ENCODE results near the gene TMPRSS9.

Gene TMPRSS9

DNA sequence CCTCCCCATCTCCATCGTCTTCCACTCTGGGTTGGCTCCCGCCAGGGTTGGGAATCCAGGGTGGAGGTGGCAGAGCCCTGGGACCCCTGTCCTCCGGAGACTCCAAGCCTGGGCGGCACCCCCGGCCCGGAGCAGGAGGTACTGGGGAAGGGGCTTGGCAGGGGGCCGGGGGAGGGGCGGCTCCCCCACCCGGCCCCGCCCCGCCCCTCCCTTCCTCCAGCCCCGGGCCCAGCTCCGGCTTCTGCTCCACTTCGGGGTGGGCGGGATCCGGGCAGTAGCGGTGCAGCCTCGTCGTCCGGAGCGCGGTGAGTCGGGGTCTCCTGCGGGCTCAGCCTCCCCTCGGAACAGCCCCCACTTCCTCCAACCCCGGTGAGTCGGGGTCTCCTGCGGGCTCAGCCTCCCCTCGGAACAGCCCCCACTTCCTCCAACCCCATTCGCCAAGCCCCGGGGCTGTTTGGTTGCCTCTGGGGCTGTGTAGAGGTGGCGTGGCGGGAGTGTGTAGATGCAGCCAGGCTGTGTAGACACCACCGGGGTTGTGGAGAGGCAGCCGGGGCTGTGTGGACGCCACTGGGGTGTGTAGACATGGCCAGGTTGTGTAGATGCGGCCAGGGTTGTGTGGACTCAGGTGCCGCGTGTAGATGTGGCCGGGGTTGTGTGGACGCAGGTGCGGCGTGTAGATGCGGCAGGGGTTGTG lies at the start of gene TMPRSS9:
Gene TMPRSS9 (plus strand): TSS at position 274 of the 694 bp plus-strand sequence. CDS start 29,521 bp downstream, outside the sequence.
- DNase-seq: no peak

DNA sequence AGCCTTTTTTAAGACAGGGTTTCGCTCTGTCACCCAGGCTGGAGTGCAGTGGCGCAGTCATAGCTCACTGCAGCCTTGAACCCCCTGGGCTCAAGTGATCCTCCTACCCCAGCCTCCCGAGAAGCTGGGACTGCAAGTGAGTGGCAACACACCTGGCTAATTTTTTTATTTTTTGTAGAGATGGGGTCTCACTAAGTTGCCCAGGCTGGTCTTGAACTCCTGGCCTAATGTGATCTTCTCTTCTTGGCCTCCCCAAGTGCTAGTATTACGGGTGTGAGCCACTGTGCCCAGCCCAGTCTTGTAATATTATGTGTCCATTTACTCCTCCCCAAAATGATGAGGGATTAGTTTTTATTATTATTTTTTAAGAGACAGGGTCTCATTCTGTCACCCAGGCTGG lies 49.0 kb upstream of the TMPRSS9 start:
- DNase-seq: no peak

DNA sequence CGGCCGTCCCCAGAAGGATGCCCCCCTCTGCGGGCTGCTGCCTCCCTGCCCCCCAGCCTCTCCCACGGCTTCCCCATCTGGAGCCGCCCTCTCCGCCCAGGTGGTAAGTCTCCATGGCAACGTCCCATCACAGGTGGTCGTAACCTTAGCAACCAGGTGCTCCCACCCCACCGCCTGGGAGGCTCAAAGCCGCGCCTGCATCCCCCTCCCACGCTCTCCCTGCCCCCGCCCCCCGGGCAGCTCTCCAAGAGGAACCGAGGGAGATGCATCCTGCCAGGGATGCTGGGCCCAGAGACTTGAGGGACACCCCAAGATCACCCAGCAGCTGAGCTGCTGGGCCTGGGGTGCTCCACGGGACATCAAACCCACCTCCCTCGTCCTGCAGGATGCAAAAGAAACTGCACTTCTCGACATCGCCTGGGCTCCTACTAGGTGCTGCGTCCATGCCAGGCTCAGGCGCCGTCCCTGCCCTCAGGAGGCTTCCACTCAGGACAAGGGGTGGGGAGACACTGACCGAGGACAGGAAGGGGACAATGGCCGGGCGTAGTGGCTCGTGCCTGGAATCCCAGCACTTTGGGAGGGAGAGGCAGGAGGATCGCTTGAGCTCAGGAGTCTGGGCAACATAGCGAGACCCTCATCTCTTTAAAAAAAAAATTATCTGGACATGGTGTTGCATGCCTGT lies 47.1 kb upstream of the TMPRSS9 start:
- no peak for DNase-seq

DNA sequence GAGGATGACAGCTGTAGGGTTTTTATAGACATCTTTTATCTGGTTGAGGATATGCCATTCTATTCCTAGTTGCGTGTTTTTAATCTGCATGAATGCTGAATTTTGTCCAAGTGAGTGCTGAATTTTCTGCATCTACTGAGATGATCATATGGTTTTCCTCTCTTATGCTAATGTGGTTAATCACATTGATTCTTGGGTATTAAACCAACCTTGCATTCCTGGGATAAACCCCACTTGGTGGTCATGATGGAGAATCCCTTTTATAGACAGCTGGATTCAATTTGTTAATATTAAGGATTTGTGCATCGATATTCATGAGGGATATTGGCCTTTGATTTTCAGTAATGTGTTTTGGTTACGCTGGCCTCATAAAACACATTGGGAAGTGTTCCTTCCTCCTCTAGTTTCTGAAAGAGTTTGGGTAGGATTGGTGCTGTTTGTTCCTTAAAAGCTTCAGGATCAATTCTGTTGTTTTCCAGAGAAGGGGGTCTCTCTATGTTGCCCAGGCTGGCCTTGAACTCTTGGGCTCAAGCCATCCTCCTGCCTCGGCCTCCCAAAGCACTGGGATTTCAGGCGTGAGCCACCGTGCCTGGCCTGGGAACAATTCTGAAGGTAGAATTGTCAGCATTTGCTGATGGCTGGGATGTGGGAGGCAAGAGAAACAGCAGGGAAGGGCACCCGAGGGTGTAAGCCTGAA lies 44.8 kb upstream of the TMPRSS9 start:
- DNase-seq: peak; percentile 2

DNA sequence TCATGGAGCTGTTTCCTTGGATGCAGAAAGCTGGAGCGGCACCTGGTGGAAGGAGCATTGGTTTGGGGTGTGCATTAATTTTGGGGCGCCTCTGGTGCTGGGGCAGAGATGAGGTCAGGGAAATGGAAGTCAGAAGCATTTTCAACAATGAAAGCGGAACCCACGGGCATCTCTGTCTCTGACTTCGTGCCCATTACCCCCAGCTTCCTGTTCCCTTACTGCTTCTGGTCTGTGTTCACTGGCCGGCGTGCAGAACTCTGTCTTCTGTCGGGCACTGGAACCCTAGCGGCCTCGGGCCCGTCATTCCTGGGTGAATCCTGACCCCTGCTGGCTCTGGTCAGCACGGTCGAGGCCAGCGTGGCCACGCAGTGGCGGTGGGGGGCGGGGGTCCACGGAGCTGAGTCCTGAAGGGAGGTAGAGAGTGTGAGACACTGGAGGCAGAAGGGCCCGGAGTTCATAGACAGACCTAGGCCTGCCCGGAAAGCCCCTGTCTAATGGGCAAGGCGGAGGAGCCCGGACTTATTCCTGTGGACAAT lies 44.2 kb upstream of the TMPRSS9 start:
- DNase-seq: peak; percentile 53

DNA sequence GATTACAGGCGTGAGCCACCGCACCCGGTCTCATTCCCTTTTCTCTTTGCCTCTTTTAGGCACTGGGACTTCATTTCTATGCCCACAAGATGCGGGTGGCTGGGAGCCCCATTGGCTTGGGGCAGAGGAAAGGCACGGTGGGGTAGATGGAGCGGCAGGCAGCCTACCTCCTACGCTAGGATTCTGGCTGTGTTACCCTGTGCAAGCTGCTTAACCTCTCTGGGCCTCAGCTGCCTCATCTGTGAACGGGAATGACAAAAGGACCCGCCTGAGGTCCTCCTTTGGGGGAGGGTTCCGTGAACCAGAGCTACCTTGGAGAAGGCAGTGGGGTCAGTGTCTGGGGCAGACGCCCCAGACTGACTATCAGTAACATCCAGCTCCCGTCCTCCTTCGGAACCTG lies 42.8 kb upstream of the TMPRSS9 start:
- no peak for DNase-seq

DNA sequence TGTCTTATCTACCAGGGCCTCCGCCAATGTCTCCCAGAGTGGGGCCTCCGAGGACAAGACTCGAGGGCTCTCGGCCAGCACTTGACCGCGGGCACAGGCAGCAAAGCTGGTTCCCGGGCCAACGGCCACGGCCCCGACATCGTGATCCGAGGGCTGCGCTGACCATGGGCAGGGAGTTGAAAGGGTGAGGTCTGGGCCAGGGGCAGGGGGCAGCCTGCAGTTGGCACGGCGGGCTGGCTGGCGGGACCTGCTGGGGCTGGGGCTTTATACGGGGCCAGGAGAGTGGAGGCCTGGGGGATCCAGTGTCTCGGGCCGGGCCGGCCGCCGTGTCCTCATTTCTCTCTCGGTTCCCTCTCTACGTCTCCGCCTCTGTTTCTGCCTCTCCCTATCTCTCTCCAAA lies 42.3 kb upstream of the TMPRSS9 start:
- no peak for DNase-seq

DNA sequence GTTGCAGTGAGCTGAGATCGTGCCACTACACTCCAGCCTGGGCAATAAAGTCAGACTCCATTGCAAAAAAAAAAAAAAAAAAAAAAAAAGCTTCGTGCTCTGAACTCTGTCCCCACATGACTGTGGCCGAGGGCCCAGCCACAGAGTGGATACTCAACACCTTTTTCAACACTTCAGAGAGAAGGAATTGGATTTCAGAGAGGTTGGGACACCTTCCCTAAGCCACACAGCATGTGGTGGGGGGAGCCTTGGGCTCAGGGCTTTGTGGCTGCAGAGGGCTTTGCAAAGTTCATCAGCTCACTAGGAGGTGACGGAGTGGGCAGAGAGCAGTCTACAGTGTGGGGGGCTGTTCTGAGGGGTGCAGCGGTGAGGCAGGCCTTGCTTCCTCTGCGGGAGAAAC lies 41.1 kb upstream of the TMPRSS9 start:
- no peak for DNase-seq

DNA sequence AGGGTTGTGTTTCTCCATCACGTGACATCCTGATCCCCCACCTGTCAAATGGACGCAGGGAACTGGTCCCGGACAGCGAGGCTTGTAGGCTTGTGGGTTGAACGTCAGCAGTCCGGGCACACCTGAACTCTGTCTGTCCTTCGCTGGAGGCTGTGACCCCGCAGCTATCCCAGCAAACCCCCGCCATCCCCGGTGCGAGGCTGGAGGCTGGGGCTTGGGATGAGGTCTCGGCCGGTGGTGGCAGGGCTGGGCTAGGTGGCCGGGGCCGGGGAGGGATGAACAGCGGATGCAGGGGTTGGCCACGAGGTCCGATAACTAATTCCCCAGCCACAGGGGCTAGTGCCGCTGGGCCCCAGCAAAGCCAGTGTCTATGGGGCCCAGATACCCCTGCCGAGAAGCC lies 40.5 kb upstream of the TMPRSS9 start:
- no peak for DNase-seq

DNA sequence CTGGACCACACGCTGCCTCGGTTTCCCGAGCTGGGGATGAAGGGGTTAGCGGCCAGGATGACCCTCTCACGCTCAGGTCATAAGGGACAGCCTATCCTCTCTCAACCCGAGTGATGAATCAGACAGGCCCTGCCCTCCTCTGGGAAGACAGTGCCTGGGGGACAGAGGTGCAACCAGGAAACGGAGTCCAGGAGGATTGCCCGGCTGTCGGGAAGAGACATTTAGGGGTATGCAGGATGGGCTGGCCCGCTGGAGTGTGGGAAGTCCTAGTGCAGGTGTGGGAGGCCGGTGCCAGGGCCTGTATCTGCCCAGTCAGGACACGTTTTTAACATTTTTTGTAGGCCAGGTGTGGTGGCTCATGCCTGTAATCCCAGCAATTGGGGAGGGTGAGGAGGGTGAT lies 40.0 kb upstream of the TMPRSS9 start:
- DNase-seq: no peak

DNA sequence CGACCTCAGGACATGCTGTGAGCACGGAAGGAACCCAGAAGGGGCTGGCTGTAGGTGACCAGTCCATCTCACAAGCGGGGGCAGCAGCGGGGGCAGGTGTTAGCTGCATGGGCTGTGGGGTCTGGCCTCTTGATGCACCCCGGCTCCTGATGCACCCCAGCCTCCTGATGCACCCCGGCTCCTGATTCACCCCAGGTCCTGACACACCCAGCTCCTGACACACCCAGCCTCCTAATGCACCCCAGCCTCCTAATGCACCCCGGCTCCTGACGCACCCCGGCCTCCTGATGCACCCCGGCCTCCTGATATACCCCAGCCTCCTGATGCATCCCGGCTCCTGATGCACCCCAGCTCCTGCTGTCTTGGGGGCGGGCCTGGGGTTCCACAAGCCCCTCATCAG lies 39.1 kb upstream of the TMPRSS9 start:
- no peak for DNase-seq

DNA sequence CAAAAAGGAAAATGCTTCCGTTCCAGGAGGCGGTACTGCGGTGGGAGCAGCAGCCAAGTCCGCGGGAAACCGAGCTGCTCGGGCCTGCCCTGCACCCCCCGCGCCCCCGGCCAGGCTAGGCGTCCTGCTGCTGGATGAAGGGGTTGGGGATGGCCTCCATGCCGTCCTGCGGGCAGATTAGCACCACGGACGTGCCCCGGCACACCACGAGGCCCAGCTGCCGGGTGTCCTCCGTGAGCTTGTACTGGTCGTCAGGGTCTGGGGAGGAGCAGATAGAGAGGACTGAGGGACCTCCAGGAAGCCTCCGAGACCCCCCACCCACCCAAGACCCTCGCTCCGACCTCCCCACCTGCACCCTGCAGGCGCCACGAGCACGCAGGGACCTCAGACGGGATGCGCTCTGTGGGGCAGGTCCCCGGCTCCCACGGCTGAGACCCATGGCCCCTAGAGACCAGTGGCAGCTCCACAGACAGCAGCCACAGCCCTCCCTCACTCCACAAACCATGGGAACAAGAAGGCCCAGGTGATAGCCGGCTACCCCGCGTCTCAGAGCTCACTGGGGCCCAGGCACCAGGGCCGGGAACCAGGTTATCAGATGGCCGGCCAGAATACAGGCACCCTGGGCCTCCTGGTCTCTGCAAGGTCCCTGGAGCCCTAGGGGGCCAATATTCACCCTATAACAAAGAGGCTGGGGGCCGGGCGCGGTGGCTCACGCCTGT lies 38.3 kb upstream of the TMPRSS9 start:
- DNase-seq: no peak

DNA sequence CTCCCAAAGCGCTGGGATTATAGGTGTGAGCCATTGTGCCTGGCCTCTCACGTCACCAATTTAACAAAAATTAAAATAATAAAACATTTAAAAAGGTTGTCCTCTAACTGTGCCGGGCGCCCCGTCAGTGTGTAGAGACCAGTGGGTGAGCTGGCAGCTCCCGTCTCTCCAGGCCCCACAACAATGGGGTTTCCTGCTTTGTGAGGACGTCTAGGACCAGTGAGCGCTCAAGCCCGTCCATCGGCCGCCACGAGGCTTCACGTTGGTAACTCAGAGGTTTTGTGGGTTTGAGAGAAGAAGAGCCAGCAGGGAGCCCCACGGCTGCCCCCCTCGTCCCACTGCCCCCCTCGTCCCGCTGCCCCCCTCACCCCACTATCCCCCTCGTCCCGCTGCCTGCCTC lies 36.4 kb upstream of the TMPRSS9 start:
- no peak for DNase-seq

DNA sequence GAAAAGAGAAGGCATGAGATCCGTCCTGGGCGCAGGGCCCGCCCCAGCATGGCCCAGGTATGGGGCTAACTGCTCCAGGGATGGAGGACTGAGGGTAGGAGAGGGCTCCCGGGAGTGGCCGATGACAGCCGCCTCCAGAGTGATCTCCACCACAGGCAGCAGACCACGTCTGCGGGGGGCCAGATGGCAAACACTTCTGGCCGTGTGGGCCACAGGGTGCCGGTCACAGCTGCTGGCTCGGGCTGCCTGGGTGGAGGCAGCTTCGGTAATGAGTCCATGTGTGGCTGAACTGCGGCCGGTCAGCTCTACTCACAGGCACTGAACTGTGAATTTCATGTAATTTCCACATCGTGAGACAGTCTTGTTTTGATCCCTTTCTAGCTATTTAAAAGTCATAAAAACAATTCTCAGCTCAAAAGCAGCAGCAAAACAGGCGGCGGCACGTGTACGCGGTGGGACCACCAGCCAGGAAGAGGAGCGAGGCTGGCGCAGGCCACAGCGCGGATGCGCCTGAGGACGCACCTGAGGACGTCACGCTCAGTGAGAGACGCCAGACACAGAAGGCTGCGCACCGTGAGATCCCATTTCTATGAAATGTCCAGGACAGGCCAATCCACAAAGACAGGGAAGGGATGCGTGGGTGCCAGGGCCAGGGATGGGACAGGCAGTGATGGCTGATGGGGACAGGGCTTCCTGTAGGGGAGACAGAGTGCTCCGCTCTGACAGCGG lies 35.7 kb upstream of the TMPRSS9 start:
- DNase-seq: no peak

DNA sequence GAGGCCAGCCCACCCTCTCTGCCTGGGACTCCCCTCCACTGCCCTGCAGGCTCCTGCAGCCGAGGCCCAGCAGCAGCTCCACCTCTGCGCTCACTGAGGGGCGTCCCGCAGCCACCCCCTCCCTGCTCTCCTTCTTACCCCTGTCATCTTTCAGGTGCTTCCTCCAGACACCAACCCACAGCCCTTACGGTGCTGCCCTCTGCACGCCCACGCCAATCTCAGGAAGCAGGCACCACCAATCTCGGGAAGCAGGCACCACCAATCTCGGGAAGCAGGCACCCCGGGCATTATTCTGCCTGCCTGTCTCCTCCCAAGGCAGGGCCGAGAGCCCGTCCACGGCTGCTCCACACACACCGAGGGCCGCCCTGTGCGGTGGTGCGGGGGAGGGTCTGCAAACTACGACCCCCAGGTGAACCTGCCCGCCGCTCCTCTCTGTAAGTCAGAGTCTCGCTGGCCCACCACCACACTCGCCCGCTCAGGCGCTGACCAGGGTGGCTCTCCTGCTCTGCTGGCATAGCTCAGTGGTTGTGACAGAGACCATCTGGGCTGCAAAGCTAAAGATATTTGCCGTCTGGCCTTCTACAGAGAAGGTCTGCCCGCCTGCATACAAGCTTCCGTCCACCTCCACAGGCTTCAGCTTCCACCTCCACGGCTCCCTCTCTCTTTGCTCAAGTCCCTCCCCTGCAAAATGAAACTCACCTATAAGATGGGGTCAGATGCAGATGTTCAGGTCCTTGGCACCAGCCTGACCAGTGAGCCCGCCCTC lies 34.6 kb upstream of the TMPRSS9 start:
- no peak for DNase-seq

DNA sequence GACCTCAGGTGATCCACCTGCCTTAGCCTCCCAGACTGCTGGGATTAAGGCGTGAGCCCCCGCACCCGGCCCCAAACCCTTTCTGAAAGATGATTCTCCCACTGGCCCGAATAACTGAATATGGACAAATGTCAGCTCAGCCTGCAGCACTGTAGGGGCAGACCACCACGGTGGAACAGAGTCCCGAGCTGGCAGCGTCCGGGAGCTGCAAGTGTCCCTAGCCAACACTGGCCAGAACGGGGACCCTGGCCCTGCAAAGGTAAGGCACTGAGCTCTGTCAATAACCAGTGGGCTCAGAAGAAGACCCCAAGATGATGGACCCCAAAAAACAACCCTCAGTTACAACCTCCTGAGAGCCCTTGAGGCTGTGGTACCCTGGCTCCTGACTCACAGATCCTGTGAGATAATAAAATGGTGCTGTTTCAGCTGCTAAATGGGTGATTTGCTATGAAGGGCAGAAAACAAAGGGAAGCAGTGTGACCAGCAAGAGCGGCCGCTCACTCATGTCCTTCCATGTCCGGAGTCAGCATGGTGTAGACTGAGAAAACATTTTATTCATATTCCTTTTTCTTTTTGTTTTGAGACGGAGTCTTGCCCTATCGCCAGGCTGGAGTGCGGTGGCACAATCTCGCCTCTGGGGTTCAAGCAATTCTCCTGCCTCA lies 33.2 kb upstream of the TMPRSS9 start:
- DNase-seq: no peak

DNA sequence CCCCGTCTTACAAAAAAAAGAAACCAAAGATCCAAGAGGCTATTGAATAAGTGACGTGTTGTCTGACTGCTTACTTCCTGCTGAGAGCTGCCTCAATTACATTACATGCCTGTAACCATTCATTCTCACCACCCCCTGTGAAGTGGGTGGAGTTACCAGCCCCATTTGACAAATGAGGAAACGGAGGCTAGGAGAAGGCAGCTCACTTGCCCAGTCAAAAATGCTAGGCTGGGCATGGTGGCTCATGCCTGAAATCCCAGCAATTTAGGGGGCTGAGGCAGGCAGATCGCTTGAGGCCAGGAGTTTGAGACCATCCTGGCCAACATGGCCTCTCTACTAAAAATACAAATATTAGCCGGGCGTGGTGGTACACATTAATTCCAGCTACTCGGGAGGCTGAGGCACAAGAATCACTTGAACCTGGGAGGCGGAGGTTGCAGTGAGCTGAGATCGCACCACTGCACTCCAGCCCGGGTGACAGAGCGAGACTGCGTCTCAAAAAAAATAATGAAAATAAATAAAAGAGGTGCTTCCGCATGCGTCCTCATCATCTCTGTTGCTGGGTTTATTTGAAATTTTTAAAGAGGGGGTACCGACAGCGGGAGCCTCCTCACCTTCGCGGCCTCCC lies 32.2 kb upstream of the TMPRSS9 start:
- peak; percentile 42 for DNase-seq

DNA sequence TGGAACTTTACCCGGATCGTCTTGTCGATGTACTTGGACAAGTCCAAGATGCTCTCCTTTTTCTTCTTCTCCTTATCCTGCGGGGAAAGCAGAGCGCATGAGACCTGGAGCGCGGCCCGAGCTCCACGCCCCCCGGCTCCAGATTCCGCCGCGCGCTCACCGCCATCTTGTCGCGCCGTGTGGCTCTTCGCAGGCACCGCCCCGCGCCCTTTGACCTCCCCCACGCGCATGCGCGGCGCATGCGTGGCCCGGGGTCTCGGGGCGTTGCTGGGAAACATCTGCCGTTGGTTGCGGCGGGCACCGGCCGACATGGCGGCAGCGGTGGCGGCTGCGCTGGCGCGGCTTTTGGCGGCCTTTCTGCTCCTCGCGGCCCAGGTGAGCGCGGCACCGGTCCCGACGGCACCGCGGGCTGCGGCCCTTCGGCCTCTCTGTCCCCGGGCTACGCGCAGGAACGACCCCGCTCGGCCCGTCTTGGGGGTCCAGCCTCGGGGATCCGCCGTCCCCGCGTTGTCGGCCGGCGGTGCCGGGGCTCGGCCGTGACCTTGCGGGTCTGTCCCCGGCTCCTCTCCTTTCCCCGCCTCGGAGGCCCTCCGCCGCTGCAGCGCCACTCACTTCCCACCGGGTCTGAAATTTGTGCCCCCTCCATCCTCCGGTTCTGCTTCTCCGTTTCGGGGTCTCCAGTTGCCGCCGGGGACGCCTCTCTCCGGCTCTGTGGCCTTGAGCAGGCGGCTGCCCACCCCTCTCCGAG lies 31.5 kb upstream of the TMPRSS9 start, which contains the start of the genes LSM7 and SPPL2B:
Gene LSM7 (minus strand): TSS at position 186 of the 748 bp plus-strand sequence. CDS start 20 bp downstream, at position 166.
Gene SPPL2B (plus strand): TSS at position 284 of the 748 bp plus-strand sequence. CDS start 26 bp downstream, at position 310.
- peak; percentile 90 for DNase-seq

DNA sequence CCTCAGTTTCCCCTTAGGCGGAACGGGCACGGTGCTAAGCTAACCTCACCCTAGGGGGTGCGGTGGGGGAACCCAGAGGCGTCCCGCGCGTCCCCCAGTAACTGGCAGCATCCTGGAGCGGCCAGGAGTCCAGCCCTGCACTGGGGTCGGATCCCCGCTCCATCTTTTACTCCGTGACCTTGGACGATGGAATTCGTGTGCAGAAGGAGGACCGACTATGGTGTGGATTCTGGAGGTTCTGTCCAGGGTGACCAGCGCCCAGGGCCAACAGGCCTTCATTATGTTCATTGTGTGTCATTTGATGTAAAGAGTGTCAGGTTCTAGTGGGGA lies 31.0 kb upstream of the TMPRSS9 start:
- no peak for DNase-seq

DNA sequence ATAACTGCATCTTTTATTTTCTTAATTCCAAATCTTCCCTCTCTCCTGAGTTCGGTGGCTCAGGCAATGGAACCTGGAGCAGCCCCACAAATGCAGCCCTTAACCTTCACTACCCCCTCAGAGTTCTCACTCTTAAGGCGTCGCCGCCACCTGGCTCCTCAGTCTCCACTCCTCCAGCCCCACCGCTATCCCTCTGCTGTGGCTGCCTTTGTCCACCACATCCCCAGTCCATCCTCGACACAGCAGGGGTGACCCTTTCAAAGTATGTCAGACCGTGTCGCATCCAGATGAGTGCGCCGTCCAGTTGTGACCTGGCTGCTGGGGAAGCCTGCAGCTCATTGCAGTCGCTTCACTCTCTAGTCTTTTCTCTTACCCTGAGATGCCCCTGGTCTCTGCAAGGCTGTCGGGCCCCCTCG lies 30.6 kb upstream of the TMPRSS9 start:
- no peak for DNase-seq
